ENCODE results near the gene COL4A1. TPM values are rescaled to one million over a fixed set of nuclear protein-coding genes. Genes with fewer than 3 reads are reported as not detected.

Gene COL4A1
- total RNA-seq, 4 donors from 2014 or later, result 989 to 1,633 (median 1,298) TPM

DNA sequence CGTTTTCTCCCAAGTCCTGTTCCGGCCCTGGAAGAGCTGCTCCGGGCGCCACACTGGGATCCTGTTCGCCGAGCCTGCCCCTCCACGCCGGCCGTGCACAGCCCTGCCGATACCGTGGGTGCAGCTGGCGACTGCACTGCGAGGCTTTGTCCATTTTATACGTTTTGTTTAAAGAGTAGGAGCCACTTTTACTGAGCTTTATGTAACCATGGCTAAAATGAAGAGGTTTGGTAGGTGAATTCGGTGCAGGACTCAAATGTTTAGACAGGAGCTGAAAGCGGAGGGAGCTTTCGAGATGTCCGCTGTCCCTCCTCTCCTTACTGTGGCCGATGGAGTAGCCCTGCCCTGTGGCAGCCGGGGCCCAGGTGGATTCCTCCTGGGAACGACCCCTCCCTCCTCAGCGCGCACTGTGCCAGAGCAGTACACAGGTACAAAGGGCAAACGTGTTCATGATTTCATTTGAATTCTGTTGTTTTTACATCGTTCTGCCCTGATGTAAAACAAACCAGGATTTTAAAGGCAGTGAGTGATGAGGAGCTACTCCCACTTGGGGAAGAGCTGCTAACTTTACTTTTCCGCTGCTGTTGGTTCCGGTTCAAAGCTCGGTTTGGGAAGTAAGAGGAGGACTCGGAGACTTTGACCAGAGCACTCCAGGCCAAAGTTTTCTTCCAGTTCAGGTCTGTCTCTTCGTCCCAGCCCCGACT, 1.9 kb upstream of the COL4A1 start:
- TF ChIP-seq, protein P1, sequence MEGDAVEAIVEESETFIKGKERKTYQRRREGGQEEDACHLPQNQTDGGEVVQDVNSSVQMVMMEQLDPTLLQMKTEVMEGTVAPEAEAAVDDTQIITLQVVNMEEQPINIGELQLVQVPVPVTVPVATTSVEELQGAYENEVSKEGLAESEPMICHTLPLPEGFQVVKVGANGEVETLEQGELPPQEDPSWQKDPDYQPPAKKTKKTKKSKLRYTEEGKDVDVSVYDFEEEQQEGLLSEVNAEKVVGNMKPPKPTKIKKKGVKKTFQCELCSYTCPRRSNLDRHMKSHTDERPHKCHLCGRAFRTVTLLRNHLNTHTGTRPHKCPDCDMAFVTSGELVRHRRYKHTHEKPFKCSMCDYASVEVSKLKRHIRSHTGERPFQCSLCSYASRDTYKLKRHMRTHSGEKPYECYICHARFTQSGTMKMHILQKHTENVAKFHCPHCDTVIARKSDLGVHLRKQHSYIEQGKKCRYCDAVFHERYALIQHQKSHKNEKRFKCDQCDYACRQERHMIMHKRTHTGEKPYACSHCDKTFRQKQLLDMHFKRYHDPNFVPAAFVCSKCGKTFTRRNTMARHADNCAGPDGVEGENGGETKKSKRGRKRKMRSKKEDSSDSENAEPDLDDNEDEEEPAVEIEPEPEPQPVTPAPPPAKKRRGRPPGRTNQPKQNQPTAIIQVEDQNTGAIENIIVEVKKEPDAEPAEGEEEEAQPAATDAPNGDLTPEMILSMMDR (IDR thresholded peaks at IDR 0.05; ENCODE audit: low read depth), result no peak

DNA sequence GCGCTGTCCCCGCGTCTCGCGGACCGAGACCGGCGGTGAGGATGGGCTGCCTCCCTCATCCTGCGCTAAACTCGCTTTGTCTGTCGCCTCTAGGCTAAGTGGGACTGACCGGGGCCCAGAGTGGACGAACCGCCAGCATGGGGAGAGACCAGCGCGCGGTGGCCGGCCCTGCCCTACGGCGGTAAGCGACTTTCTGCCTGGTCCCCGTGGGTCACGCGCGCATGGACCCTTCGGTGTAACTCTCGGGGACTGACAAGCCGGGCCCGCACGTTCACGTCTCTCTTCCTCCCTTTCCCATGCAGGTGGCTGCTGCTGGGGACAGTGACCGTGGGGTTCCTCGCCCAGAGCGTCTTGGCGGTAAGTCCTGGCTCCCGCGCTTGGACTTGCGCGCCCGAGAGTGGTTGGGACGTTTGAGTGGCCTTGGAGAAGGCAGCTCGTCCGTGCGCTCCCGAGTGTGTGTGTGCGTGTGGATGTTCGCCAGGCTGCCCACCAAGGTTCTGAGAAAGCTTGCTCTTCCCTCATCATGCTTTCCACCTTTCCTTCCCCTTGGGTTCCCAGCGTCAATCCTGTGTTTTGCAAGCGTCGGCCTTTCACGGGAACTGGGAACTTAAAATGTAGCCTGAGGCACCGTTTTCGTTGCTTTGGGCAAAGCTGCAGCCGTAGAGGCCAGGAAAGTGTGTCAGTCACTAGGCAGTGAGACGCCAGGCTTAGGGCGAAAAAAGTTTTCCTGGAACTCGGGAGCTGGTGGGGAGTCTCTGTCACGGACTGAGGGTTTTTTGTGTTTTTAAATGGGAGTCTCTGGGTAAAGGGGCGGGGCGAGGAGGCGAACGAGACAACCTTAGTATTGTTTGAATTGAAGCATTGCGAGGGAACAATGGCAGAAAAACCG, 1.1 kb upstream of the COL4A1 start:
- TF ChIP-seq, protein P1 (IDR thresholded peaks at IDR 0.05; ENCODE audit: low read depth), result no peak

DNA sequence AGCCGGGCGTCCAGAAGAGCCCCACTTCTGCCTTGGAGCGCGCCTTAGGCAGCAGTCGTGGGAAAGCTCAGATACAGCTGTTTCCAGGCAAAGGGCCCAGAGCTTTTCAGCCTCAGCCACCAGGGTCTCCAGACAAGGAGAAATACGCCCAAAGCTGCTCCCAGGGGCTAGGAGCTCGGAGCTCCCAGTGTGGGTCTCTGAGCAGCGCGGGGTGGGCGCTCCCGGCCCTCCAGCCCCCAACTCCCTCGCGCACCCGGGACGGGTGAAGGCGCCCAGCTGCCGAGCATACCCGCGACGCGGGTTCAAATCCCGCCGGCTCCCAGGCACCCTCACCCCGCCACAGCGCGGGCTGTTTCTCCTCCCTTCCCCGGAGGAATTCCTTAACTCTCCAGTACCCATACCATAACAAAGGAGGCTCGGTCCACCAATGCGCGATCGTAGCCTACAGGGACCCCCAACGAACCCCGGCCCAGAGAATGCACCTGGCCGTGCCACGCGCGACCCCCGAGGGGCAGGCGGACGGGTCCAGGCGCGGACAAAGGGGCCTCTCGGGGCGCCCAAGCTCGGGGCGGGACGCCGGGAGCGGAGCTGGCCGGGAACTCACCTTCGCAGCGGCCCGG, 507 bp downstream of the COL4A1 start:
- TF ChIP-seq, protein P1 (IDR thresholded peaks at IDR 0.05; ENCODE audit: low read depth), result no peak

DNA sequence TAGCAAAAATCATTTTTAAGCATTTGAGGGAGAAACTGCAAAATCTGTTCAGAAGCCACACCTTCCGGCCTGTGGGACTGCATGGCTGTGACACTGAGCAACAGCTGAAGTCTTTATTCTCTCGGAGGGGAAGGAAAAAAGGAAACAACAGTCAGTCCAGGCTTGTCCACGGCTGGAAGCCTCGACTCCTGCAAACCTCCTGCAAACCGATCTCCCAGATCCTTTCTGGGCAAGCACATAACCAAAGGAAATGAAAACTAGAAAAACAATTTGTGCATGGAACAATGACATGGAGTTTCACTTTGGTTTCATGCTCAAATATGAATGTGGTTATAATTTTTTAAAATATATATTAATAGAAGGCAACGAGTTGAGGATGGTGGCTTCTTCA, 1.0 kb downstream of the COL4A1 start:
- TF ChIP-seq, protein P1 (IDR thresholded peaks at IDR 0.05; ENCODE audit: low read depth), result no peak

DNA sequence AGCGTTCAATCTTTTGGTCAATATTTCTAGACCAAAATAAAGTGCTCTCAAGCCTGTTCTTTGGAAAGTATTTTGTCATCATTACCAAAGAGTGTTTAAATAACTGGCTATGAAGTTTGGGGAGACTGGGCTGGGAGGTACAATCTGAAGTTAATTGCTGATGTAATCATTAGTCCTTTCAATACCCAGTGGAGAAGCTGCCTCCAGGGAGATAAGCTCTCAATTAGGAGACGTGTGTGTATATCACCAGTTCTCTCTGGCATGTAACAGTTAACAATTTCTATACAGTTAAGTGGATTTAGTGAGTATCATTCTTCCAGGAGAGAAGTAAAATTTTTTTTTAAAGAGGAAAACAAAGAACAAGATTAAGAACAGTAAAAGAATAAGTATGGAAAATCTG, 1.4 kb downstream of the COL4A1 start:
- TF ChIP-seq, protein P1 (IDR thresholded peaks at IDR 0.05; ENCODE audit: low read depth), result no peak

DNA sequence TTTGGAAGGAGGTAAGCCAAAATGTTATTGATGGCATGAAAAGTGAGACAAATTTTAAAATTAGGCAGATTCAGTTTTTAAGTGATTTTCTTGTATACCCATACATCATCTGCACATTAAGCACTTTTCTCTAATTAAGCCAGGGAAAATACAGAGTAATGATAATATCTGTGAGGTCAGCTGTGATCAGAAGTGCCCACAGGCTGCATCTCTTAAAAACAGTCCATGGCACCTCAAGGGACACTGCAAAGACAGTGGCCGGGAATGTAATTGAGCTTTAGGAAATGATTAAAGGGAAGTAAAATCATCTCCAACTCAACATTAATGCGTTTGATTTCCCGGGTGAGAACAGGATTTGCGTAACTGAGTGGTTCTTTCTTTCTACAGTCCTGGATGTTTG, 2.0 kb downstream of the COL4A1 start:
- TF ChIP-seq, protein P1 (IDR thresholded peaks at IDR 0.05; ENCODE audit: low read depth), result no peak

DNA sequence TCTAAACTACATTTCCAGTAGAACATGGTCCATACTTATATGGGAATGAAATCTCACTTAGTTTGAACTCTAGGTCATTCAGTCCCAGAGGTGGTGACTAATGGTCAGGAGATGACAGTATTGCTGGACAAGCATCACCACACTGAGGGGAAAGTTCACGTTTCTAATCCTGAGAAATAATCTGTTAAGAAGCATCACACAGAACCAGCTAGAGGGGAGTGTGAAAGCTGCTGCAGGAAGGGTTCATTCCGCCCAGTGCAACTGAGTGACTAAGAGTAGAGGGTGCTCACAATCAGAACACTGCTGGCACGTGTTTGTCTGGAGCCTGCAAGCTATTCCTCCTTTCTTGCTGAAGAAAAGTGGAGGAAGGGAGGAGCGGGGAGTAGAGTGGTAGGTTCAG, 2.7 kb downstream of the COL4A1 start:
- TF ChIP-seq, protein P1 (IDR thresholded peaks at IDR 0.05; ENCODE audit: low read depth), result no peak

Data from subcutaneous adipose tissue (tissue), 4 donors.